ENCODE results near the gene STOX1.
"Not testable (repeated sequence)": the region's sequence is repeated elsewhere in the genome, so short reads cannot be mapped to it uniquely, and the experiment has no call there.

DNA sequence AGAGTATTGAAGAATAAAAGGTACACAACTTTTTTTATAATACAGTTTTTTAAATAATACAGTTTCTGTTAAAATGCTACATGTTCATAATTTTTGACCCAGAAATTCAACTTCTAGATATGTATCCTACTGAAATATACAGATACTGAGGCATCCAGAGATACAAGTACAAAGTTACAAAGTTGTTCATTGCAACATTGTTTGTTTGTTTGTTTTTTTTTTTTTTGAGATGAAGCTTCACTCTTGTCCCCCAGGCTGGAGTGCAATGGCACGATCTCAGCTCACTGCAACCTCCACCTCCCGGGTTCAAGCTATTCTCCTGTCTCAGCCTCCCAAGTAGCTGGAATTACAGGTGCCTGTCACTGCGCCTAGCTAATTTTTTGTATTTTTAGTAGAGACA, 105.5 kb downstream of the STOX1 start:
- not testable (repeated sequence) for TF ChIP-seq CTCF (conservative IDR thresholded peaks at IDR 0.05; ENCODE audit: low read length); EZH2phosphoT487 (IDR thresholded peaks at IDR 0.05; ENCODE audit: borderline replicate concordance, low read depth, low read length)
